HG03442 (cell line): ENCODE data around the gene SKP1.
"Not testable (repeated sequence)": the region's sequence is repeated elsewhere in the genome, so short reads cannot be mapped to it uniquely, and the experiment has no call there.

Experiments
- ATAC-seq: cut with Tn5 transposase; IDR thresholded peaks from one replicate; pipeline ENCODE4 v1.9.1; 2021; ENCODE audit warnings: mild to moderate bottlenecking, moderate library complexity; ENCODE audit not compliant: unreplicated experiment

The SKP1 gene

GRCh38 chr5:134176511-134177368 lies at the start of gene SKP1:
Gene SKP1 (minus strand): TSS chr5:134176950. CDS start chr5:134174022, 2,928 bp downstream.
- ATAC-seq, result peak; percentile 70

- ATAC-seq, result peak; percentile 82
Measured at GRCh38 chr5:134225780-134226440, 49.2 kb upstream of the SKP1 start, which contains the start of gene PPP2CA. Gene PPP2CA (minus strand): TSS chr5:134226073. CDS start chr5:134225861, 212 bp downstream.

DNA sequence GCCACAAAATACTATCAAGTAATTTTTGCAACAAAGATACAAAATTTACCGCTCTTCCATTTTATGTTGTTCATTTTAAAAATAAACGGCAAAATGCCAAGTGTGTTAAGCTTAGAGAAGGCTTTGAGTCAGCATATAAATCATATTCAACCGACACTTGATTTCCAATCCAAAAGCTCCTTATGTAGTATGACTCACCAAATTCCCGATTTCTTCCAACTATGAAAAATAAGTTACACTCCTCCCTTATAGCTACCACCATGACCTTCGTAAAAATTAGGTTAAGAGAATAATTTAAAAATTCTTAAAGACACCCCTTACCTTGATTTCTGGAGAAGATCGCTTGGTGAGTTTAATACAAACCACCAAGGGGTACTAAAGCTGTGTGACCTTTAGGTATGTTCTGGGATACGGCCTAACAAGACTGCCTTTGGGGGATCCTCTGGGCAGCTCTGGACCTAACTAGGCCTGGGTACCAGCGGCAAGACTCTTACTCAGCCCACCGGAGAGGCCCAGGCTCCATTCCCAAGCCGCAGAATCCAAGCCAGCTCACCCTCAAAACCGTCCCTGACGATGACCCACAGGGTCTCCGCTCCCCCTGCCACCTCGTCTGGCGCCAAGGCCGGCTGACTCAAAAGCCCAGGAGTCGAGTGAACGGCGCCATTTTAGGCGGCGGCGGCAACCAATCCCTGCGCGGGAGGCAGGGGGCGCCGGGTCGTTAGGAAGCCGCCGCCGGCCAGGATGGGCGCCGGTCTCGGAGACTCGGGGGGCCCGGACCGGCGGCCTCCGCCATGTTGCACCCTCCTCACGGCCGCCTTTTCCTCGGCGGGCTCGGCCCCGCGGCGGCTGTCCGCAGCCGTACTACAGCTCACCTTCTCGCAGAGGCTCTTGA lies 48.4 kb upstream of the SKP1 start:
- peak; percentile 35 for ATAC-seq

DNA sequence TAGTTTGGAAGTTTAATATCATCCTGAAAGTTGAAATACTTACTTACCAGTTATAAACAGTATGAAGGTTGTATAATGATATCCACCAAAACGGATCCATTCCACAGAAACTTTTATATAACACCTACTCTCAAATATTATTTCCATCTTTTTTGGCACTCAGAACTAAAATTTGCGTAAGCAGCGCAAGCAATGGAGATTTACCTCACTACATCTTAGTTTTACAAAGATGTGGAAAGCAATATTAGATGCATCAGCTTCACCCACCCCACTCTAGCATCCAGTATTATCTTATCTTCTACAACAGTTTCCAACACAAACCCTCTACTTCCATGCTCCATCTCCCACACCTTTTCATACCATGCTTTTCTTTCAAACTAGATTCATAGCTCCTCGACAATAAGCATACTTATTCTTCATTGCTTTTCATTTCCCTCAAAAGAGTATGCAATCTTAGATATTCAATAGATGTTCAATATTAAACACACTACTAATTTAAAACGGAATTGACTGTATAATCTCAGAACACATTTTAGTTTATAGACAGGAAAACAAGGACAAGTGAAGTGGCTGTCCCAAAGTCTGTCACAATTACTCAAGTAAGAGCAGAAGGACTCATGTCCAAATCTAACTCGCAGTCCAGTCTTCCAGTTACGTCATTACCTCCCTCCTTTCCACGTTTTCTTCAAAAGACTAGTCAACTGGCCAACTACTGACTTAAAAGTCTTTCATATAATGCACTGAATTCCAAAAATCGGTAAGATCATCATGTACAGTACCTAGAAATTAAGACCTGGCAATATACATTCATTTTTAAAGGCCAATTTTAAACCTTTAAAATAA lies 46.9 kb upstream of the SKP1 start:
- ATAC-seq, result no peak

GRCh38 chr5:134221690-134222089 lies 44.9 kb upstream of the SKP1 start:
- not testable (repeated sequence) for ATAC-seq

DNA sequence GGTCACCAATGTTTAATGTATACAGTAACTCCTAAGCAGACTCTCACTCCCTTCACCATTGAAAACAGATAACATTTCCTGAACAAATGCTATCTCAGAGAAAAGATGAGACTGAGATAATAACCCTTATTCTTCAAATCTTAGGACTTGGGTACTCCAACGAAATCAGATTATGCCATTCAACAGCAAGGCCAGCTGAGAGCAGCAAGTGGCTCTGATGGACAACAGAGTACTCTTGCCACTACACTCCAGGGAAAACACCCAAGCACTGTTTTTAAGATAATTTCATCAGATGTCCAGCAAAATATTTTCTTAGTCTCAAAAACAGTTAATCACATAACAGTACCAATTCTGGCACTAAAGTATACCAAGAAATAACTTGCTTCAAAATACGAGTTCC lies 39.0 kb upstream of the SKP1 start:
- no peak for ATAC-seq

DNA sequence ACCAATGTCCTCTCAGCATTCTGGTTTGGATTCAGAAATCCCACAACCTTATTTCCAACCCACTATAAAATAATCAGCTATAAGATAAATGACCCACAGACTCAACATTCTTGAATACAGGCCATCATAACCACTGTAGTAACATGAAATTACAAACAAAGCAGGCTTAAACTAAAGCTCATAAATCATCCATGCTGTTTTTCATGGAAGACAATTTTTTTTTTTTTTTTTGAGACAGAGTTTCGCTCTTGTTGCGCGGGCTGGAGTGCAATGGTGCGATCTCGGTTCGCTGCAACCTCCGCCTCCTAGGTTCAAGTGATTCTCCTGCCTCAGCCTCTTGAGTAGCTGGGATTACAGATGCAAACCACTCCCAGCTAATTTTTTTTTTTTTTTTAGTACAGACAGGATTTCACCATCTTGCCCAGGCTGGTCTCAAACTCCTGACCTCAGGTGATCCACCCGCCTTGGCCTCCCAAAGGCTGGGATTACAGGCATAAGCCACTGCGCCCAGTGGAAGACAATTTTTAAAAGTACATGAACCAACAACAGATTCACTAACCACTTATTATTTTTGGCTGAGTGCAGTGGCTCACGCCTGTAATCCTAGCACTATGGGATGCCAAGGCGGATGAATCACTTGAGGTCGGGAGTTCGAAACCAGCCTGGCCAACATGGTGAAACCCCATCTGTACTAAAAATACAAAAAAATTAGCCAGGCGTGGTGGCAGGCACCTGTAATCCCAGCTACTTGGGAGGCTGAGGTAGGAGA lies 34.7 kb upstream of the SKP1 start:
- not testable (repeated sequence) for ATAC-seq

DNA sequence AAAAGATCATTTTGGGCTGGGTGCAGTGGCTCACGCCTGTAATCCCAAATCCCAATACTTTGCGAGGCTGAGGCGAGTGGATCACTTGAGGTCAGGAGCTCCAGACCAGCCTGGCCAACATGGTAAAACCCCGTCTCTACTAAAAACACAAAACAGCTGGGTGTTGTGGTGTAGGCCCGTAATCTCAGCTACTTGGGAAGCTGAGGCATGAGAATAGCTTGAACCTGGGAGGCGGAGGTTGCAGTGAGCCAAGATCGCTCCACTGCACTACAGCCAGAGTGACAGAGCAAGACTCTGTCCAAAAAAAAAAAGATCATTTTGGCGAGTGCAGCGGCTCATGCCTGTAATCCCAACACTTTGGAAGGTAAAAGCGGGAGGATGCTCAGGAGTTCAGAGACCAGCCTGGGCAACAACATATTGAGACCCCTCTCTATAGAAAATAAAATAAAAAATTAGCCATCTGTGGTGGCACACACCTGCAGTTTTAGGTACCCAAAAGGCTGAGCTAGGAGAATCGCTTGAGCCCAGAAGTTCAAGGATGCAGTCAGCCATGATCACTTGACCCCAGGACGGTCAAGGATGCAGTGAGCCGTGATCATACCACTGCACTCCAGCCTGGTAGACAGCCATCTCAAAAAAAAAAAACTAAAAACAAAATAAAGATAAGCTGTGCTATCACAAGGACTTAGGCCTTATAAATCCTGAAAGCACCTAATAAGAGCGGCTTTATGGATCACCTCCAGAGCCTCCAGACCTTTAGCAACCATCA lies 32.9 kb upstream of the SKP1 start:
- ATAC-seq, result no peak

DNA sequence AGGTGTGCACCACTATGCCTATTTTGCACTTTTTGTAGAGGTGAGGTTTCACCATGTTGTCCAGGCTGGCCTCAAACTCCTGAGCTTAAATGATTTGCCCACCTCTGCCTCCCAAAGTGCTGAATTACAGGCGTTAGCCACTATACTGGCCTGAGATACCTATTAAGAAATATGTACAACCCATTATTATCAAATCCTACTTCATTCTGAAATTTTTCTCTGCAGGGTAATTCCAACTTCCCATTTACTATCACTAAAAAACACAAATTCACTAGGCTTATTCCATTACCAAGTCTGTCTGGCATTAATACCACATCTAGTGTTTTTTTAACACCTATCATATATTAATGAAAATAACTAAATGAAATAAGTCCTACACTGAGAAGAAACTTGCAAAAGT lies 30.9 kb upstream of the SKP1 start:
- no peak for ATAC-seq

DNA sequence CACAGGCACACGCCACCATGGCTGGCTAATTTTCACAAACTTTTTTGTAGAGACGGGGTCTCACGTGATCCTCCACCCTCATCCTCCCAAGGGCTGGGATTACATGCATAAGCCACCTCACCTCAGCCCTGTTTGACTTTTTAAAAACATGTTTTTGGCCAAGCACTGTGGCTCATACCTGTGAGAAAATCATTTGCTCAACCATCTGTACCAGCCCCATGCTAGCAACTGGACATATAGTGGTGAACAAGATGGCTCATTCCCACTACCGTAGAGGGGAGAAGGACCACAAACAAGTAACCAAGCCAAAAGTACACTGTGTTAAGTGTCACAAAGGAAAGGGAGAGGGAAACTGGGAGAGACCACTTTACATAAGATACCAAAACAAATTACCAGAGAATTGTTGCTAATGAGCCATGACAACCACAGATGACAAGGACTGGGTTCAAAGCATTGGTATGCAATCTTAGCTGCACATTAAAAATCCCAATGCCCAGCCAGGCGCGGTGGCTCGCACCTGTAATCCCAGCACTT lies 29.9 kb upstream of the SKP1 start:
- ATAC-seq, result no peak

GRCh38 chr5:134204575-134204974 lies 27.8 kb upstream of the SKP1 start:
- no peak for ATAC-seq

DNA sequence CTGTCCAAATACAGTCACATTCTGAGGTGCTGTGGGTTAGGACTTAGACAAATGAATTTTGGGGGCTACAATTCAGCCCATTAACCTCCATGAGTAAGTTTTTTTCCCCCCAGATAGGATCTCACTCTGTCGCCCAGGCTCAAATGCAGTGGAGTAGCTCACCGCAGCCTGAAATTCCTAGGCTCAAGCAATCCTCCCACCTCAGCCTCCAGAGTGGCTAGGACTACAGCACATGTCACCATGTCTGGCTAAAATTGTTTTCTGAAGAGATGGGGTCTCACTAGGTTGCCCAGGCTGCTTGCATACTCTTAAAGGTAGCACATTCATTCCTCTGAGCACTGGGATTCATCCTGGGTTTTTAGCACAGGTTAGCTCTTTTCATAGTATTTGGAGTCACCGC lies 26.9 kb upstream of the SKP1 start:
- ATAC-seq, result no peak

DNA sequence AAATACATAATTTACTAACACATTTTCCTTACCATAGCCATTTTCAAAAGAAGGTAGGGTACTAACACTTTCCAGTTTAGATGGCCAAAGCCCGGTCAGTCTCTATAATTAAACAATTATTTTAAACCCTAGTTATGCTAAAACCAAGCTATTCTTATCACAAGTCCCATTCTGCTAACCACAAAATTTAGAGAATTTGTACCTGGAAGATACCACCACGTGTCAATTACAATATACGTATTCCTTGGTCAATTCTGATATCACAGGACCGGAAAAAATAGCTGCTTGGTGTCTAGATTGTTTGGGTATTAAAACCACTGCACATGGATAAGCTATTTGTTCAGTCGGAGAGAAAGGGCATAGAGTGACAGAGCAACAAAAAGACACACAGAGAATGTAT lies 18.9 kb upstream of the SKP1 start:
- no peak for ATAC-seq

GRCh38 chr5:134189031-134189430 lies 12.3 kb upstream of the SKP1 start:
- ATAC-seq, result no peak

DNA sequence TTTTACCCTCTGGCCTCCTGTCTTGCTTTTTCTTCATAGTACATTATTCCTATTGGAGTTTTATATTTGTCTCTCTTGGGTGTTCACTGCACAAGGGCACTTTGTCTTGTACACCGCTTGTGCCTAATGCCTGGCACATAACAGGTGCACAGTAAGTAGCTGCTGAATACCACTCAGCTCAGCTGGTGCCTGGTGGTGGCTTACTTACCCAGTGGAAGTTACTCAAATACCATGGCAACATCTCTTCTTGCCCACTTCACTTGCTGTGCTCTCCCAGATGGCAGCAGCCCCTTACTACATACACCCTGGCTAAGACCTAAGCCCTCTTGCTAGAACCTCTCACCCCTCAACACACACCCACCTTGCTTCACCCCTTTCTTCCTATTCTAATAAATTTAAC lies 11.3 kb upstream of the SKP1 start:
- no peak for ATAC-seq

- ATAC-seq, result peak; percentile 74
Measured at GRCh38 chr5:134184155-134185135, 7.7 kb upstream of the SKP1 start.

- no peak for ATAC-seq
Measured at GRCh38 chr5:134183481-134183880, 6.7 kb upstream of the SKP1 start.

DNA sequence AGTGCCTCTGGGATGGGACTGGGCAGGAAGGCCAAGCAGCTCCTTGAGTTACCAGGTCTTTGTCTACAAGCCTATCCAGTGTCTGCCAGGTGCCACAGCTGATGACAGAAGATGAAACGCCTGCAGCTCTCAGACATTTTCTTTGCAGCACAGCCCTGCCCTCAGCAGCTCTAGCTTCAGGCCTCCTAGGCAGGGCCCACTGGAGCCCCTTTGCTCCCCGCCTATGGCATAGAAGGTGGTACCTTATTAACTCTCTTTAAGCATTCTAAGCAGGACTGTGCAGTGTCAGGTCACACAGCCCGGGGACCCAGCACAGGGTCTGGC lies 1.3 kb upstream of the SKP1 start:
- no peak for ATAC-seq
